ENCODE data around the gene SEMG2. TPM values are rescaled to one million over a fixed set of nuclear protein-coding genes. Genes with fewer than 3 reads are reported as not detected.

Gene SEMG2
- total and polyA plus RNA-seq, 10 of the 15 experiments (the other 5 are each of a cell fraction or from before 2014, with no cell fraction given), result not detected

GRCh38 chr20:45179166-45179565 is 42.0 kb upstream of the SEMG2 start:
- Histone ChIP-seq H3K4me3 (no peak overlapping the region), H3K4me1 (ENCODE audit: control insufficient read depth, insufficient read depth, low read length) (no peaks in the 10 kb centered on the region), H3K4me2 (ENCODE audit: control insufficient read depth, insufficient read depth) (no peak overlapping the region), H3K27me3 (replicated peaks in 1 of 2; ENCODE audit: control insufficient read depth in 2 of 2, insufficient read depth in 2 of 2, low read length in 1 of 2) (peaks cover 0 to 1% of the 10 kb centered on the region in 2 experiments; a peak in 3 of 4 replicates), H3K27ac (ENCODE audit: control insufficient read depth, insufficient read depth) (no peak overlapping the region), H3K9me3 (replicated peaks; ENCODE audit: control insufficient read depth, insufficient read depth, low read length) (no peaks in the 10 kb centered on the region), H4K20me1 (ENCODE audit: control insufficient read depth, insufficient read depth) (no peaks in the 10 kb centered on the region), H2AFZ (ENCODE audit: control insufficient read depth, low read depth, low read length) (no peak overlapping the region), H3K79me2 (ENCODE audit: control insufficient read depth, insufficient read depth, low read length) (no peaks in the 10 kb centered on the region), H3K36me3 (ENCODE audit: control insufficient read depth in 2 of 2, insufficient read depth in 2 of 2, low read length in 1 of 2) (no peaks in the 10 kb centered on the region), H3K9ac (ENCODE audit: control insufficient read depth, insufficient read depth, low read length) (no peak overlapping the region)
- no peak for FAIRE-seq
- TF ChIP-seq MXI1 (IDR thresholded peaks at IDR 0.05; ENCODE audit: low read depth, low read length) (no peak), ZNF217 (IDR thresholded peaks at IDR 0.05) (no peak), CEBPB (IDR thresholded peaks at IDR 0.05; ENCODE audit: borderline replicate concordance in 1 of 2, low read depth in 2 of 2, low read length in 2 of 2) (no peak), E2F8 (IDR thresholded peaks at IDR 0.05; ENCODE audit: low read depth, partially characterized antibody) (no peak), SIX5 (IDR thresholded peaks at IDR 0.05; ENCODE audit: low read depth, low read length, severe bottlenecking) (no peak), POLR2A (IDR thresholded peaks at IDR 0.05; ENCODE audit: low read depth, low read length) (no peak), HDAC6 (IDR thresholded peaks at IDR 0.05; ENCODE audit: unreplicated experiment) (no peak), EGR1 (IDR thresholded peaks at IDR 0.05; ENCODE audit: borderline replicate concordance in 1 of 2, low read depth in 2 of 2, low read length in 2 of 2) (no peak)
- ATAC-seq, result no peak
- in situ Hi-C loops (cut with MboI), result no loop called here
- ChIA-PET SMC1A (ENCODE audit: uncharacterized antibody, unreplicated experiment) (no interaction called here), CTCF (interaction anchor here (1.0 kb wide), 1 partner anchor 115 kb away, joined by 3 read pairs; no protein-coding TSS in a partner anchor), RAD21 (ENCODE audit: unreplicated experiment) (no interaction called here), POLR2A (no interaction called here)
- WGBS (ENCODE audit: insufficient coverage, insufficient replicate concordance, low lambda C conversion rate, missing lambda C conversion rate), result 0% methylated on average over 2 of the region's 2 CpGs
- BruUV-seq (replicated peaks), result no TSS peak
- DNase-seq (ENCODE audit: low read depth, low spot score), result no peak
- intact Hi-C loops (cut with micrococcal nuclease; ENCODE audit: unreplicated experiment), result no loop called here

Data from GM12878 (cell line).